ENCODE data around the gene ZSCAN12.
A peak's percentile ranks its signal among the peaks of the same experiment; 100 is the strongest.
"Not testable (repeated sequence)": the region's sequence is repeated elsewhere in the genome, so short reads cannot be mapped to it uniquely, and the experiment has no call there.

The ZSCAN12 gene

GRCh38 chr6:28393912-28394662 is 5.5 kb downstream of the ZSCAN12 start:
- DNase-seq (ENCODE audit: low spot score), result peak; percentile 8

GRCh38 chr6:28390688-28391087 is 8.9 kb downstream of the ZSCAN12 start:
- no peak for DNase-seq (ENCODE audit: low spot score)

DNA sequence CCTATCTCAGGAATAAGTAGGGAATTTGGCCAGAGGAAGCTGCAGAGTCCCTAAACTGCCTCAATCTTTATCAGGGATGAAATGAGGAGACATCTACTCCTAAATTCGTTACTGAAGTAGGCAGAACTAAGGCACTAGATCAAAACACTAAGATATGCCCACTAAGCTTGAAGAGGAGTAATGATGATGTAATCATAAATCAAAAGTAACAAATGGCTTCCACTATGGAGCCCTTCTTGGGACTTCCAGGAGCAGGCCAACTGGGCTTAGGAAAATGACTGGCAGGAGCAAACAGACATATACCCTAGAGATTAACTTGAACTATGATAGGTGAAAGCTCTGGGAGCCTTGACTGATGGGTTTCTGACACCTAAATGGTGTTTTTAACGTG is 15.4 kb downstream of the ZSCAN12 start:
- DNase-seq (ENCODE audit: low spot score), result no peak

DNA sequence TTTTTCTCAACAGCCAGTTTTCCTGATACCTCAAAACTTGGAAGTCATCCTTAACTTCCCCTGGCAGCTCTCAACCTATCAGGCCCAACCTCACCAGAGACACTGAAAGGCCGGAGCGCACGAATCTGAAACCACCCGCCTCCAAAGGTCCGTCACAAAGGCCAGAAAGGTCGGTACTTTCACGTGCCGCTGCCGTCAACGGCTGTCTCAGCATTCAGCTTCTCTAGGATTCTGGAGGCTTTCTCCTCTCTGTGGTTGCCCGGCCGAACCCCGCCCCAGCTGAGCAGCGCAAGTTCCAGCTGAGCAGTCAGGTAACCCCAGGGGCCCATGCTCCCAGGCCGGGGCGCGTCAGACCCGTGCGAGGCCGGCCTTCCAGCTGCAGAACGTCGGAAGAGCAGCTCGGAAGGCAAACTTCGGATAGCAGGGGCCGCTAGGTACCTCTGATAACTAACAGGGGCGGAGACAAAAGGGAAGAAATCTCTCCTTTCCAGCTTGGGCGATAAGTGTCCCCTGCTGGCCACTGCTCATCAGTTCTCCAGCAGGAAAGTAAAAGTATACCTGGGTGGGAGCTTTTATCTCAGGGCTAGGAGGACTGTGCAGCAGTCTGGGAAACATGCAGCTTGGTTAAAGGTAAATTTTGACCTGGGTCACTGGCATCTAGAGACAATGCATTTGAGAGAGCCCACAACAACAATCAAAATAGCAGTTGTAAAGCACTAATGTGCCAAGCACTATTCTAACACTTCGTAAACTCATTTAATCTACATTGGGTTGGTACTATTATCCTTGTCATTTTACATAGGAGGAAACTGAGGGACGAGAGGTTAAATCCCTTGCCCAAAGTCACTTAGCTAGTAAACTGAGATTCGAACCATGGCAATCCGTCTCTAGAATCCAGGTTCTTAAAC is 16.1 kb downstream of the ZSCAN12 start:
- DNase-seq (ENCODE audit: low spot score), result peak; percentile 74

- no peak for DNase-seq (ENCODE audit: low spot score)
Observed at GRCh38 chr6:28380381-28380780, 19.2 kb downstream of the ZSCAN12 start.

DNA sequence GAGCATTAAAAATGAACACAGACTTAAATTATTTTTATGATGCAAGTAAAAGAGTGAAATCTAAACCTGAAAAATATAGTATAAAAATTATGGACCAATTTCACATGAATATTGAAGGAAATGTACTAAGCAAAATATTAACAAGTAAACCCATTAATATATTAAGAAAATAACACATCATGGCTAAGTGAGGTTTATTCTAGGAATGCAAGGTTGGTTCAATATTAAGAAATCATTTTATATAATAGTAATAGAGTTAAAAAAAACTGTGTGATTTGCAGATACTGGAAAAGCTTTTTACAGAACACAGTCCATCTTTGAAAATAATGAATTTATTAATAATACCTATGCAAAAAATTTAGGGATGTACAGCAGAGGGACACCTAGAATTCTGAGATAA is 20.9 kb downstream of the ZSCAN12 start:
- DNase-seq (ENCODE audit: low spot score), result no peak

- DNase-seq (ENCODE audit: low spot score), result no peak
Observed at GRCh38 chr6:28377879-28378278, 21.7 kb downstream of the ZSCAN12 start.

DNA sequence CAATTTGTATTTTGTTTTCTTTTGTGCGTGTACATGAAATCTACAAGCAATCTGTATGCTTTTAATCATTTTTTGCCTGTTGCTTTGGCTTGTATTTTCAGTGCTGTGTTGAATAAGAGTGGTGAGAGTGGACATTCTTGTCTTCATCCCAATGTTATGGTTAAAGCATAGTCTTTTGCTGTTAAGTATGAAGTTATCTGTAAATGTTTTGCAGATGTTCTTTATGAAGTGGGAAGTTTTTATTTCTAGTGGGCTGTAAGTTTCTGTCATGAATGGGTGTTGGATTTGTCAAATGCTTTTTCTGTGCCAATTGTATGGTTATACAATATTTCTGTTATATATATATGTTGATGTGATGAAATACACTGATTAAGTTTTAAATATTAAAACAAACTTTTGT is 25.6 kb downstream of the ZSCAN12 start:
- DNase-seq (ENCODE audit: low spot score), result no peak

GRCh38 chr6:28371706-28372451 is 27.7 kb downstream of the ZSCAN12 start:
- no peak for DNase-seq (ENCODE audit: low spot score)

DNA sequence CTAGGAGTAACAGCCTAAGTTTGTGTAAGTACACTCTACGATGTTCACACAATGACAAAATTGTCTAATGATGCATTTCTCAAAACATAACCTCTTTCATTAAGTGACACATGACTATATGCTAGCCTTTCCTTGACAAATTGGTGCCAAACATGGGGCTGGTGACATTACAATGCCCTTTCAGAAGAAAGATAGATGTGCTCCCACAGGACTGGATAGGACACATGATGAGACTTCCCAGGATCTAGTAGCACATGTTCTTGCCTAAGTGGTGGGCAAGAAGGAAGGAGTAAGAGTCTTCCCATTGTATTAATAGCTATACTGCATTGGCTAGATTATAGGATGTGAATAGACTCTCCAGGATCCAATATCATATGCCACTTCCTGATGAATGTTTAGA is 28.3 kb downstream of the ZSCAN12 start:
- DNase-seq (ENCODE audit: low spot score), result no peak

DNA sequence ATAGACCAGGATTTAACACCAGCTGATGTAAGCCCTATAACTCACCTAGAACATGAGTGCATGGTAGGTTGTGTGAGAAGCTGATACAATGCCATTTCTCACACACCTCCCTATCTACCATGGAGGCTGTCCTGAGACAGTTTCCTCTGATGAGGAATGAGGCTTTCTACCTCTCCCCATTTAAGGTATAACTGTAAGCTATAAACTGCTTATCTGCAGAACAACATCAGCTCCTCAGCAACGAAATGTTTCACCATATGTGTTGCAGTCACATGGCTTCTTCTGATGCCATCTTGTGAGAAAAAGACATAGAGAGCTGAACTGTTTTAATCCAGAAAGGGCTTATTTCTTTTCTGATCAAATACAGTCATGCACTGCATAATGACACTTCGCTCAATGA is 29.1 kb downstream of the ZSCAN12 start:
- no peak for DNase-seq (ENCODE audit: low spot score)

- no peak for DNase-seq (ENCODE audit: low spot score)
Observed at GRCh38 chr6:28369463-28369862, 30.1 kb downstream of the ZSCAN12 start.

- DNase-seq (ENCODE audit: low spot score), result no peak
Observed at GRCh38 chr6:28368522-28368921, 31.0 kb downstream of the ZSCAN12 start.

DNA sequence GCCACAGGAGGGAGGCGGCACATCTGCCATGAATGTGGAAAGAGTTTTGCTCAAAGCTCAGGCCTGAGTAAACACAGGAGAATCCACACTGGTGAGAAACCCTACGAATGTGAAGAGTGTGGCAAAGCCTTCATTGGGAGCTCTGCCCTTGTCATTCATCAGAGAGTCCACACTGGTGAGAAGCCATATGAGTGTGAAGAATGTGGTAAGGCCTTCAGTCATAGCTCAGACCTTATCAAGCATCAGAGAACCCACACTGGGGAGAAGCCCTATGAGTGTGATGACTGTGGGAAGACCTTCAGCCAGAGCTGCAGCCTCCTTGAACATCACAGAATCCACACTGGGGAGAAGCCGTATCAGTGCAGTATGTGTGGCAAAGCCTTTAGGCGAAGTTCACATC is 34.0 kb downstream of the ZSCAN12 start:
- not testable (repeated sequence) for DNase-seq (ENCODE audit: low spot score)

DNA sequence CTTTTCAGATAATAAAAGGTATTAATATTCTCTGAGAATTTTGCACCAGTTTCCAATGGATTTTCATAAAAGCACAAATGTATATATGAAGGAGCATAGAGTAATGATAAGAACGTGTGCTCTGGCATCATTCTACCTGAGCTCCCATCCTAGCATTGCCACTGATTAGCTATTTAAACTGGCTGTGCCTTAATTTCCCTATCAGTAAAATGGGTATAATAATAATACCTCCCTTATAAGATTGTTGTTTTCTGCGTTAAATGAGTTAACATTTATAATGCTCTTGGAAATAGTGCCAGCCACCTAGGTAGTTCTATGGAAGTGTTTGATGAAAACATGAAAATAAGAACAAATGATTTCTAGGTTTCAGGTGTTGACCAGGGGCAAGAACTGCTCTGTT is 38.6 kb downstream of the ZSCAN12 start:
- DNase-seq (ENCODE audit: low spot score), result no peak

GRCh38 chr6:28359562-28359961 is 40.0 kb downstream of the ZSCAN12 start:
- DNase-seq (ENCODE audit: low spot score), result not testable (repeated sequence)

- no peak for DNase-seq (ENCODE audit: low spot score)
Observed at GRCh38 chr6:28357036-28357435, 42.5 kb downstream of the ZSCAN12 start.

DNA sequence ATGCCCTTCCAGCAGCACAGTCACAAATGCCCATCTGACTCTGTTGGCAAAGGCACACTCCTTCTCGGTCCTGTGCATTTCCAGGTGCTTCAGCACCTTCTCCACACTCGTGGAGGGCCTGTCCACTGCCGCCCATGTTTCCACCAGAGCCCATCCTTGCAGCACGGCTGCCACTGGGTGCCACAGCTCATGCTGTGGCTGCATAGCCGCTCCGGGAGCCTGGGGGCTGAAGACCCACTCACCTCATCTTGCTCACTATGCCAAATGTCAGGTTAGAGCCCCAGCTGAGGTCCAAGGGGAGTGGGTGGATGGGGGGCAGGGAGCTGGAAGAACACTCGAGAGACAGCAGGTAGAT is 42.9 kb downstream of the ZSCAN12 start:
- no peak for DNase-seq (ENCODE audit: low spot score)

GRCh38 chr6:28355743-28356665 is 43.5 kb downstream of the ZSCAN12 start:
- DNase-seq (ENCODE audit: low spot score), result peak; percentile 71

- no peak for DNase-seq (ENCODE audit: low spot score)
Observed at GRCh38 chr6:28354688-28355554, 44.6 kb downstream of the ZSCAN12 start.
